Measurements from ENCODE around the gene ENOX1.

Gene ENOX1

GRCh38 chr13:43206838-43207237 is 579.9 kb downstream of the ENOX1 start:
- Histone ChIP-seq H3K9me3 (peaks cover 17% of the 10 kb centered on the region), H3K4me3 (no peak overlapping the region), H4K20me1 (no peaks in the 10 kb centered on the region), H3K9ac (no peak overlapping the region), H3K4me2 (no peak overlapping the region), H3K27ac (no peak overlapping the region), H3K4me1 (no peaks in the 10 kb centered on the region), H3K36me3 (no peaks in the 10 kb centered on the region), H3K27me3 (no peaks in the 10 kb centered on the region)
- TF ChIP-seq Cebpa-rat (IDR thresholded peaks at IDR 0.05): no peak

- no peak for TF ChIP-seq Cebpa-rat (IDR thresholded peaks at IDR 0.05)
- H3K27me3 ChIP-seq: no peaks in the 10 kb centered on the region
- no peak overlapping the region for H3K4me2 ChIP-seq
- no peaks in the 10 kb centered on the region for H3K36me3 ChIP-seq
- H3K4me3 ChIP-seq: no peak overlapping the region
- no peaks in the 10 kb centered on the region for H4K20me1 ChIP-seq
- no peak overlapping the region for H3K9ac ChIP-seq
- H3K9me3 ChIP-seq: peaks cover 22% of the 10 kb centered on the region
- no peaks in the 10 kb centered on the region for H3K4me1 ChIP-seq
- H3K27ac ChIP-seq: no peak overlapping the region
Measured at GRCh38 chr13:43205416-43205815, 581.4 kb downstream of the ENOX1 start.

GRCh38 chr13:43204591-43204990 is 582.2 kb downstream of the ENOX1 start:
- Histone ChIP-seq H4K20me1 (no peaks in the 10 kb centered on the region), H3K36me3 (no peaks in the 10 kb centered on the region)

GRCh38 chr13:43203781-43204180 is 583.0 kb downstream of the ENOX1 start:
- Histone ChIP-seq H3K27me3 (no peaks in the 10 kb centered on the region), H3K9me3 (peaks cover 22% of the 10 kb centered on the region), H3K4me2 (no peak overlapping the region), H3K36me3 (no peaks in the 10 kb centered on the region), H3K27ac (no peak overlapping the region), H3K9ac (no peak overlapping the region), H3K4me3 (no peak overlapping the region), H3K4me1 (no peaks in the 10 kb centered on the region), H4K20me1 (no peaks in the 10 kb centered on the region)
- no peak for TF ChIP-seq Cebpa-rat (IDR thresholded peaks at IDR 0.05)

More at GRCh38 chr13:43204591-43204990, 582.2 kb downstream of the ENOX1 start:
- Histone ChIP-seq H3K4me2 (no peak overlapping the region), H3K4me1 (no peaks in the 10 kb centered on the region), H3K9me3 (peaks cover 22% of the 10 kb centered on the region), H3K4me3 (no peak overlapping the region), H3K27ac (no peak overlapping the region), H3K9ac (no peak overlapping the region), H3K27me3 (no peaks in the 10 kb centered on the region)
- TF ChIP-seq Cebpa-rat (IDR thresholded peaks at IDR 0.05): no peak

- H3K27me3 ChIP-seq: no peaks in the 10 kb centered on the region
Measured at GRCh38 chr13:43200736-43201135, 586.0 kb downstream of the ENOX1 start.

GRCh38 chr13:43200307-43200706 is 586.5 kb downstream of the ENOX1 start:
- Histone ChIP-seq H3K4me2 (no peak overlapping the region), H3K4me1 (no peaks in the 10 kb centered on the region), H3K4me3 (no peak overlapping the region), H3K9me3 (peaks cover 22% of the 10 kb centered on the region), H4K20me1 (no peaks in the 10 kb centered on the region), H3K27ac (no peak overlapping the region), H3K27me3 (no peaks in the 10 kb centered on the region), H3K36me3 (no peaks in the 10 kb centered on the region), H3K9ac (no peak overlapping the region)
- no peak for TF ChIP-seq Cebpa-rat (IDR thresholded peaks at IDR 0.05)

More at GRCh38 chr13:43200736-43201135, 586.0 kb downstream of the ENOX1 start:
- Histone ChIP-seq H3K4me1 (no peaks in the 10 kb centered on the region), H3K36me3 (no peaks in the 10 kb centered on the region), H3K9ac (no peak overlapping the region), H3K9me3 (peaks cover 22% of the 10 kb centered on the region), H3K4me3 (no peak overlapping the region), H4K20me1 (no peaks in the 10 kb centered on the region), H3K4me2 (no peak overlapping the region), H3K27ac (no peak overlapping the region)
- TF ChIP-seq Cebpa-rat (IDR thresholded peaks at IDR 0.05): no peak

GRCh38 chr13:43196750-43197370 is 589.9 kb downstream of the ENOX1 start:
- H3K4me2 ChIP-seq: no peak overlapping the region
- no peaks in the 10 kb centered on the region for H3K4me1 ChIP-seq
- H4K20me1 ChIP-seq: no peaks in the 10 kb centered on the region
- no peaks in the 10 kb centered on the region for H3K36me3 ChIP-seq
- H3K27ac ChIP-seq: no peak overlapping the region
- no peak overlapping the region for H3K9ac ChIP-seq
- H3K4me3 ChIP-seq: no peak overlapping the region
- peaks cover 5% of the 10 kb centered on the region; the same call in 1 of the 2 replicates for H3K9me3 ChIP-seq
- TF ChIP-seq Cebpa-rat (IDR thresholded peaks at IDR 0.05): no peak
- H3K27me3 ChIP-seq: no peaks in the 10 kb centered on the region

- H4K20me1 ChIP-seq: no peaks in the 10 kb centered on the region
- no peaks in the 10 kb centered on the region for H3K27me3 ChIP-seq
- no peak overlapping the region for H3K9ac ChIP-seq
- TF ChIP-seq Cebpa-rat (IDR thresholded peaks at IDR 0.05): no peak
- H3K4me3 ChIP-seq: no peak overlapping the region
- H3K4me1 ChIP-seq: no peaks in the 10 kb centered on the region
- no peak overlapping the region for H3K4me2 ChIP-seq
- H3K9me3 ChIP-seq: no peaks in the 10 kb centered on the region
- H3K36me3 ChIP-seq: no peaks in the 10 kb centered on the region
- no peak overlapping the region for H3K27ac ChIP-seq
Measured at GRCh38 chr13:43196086-43196621, 590.6 kb downstream of the ENOX1 start.

- TF ChIP-seq Cebpa-rat (IDR thresholded peaks at IDR 0.05): no peak
- Histone ChIP-seq H3K9ac (no peak overlapping the region), H3K4me1 (no peaks in the 10 kb centered on the region)
Measured at GRCh38 chr13:43195551-43195950, 591.2 kb downstream of the ENOX1 start.

GRCh38 chr13:43195112-43195511 is 591.7 kb downstream of the ENOX1 start:
- H4K20me1 ChIP-seq: no peaks in the 10 kb centered on the region
- no peak overlapping the region for H3K4me3 ChIP-seq
- no peaks in the 10 kb centered on the region for H3K36me3 ChIP-seq
- H3K9ac ChIP-seq: no peak overlapping the region
- no peak overlapping the region for H3K27ac ChIP-seq
- H3K27me3 ChIP-seq: no peaks in the 10 kb centered on the region
- H3K4me2 ChIP-seq: no peak overlapping the region
- TF ChIP-seq Cebpa-rat (IDR thresholded peaks at IDR 0.05): no peak
- H3K4me1 ChIP-seq: no peaks in the 10 kb centered on the region
- no peaks in the 10 kb centered on the region for H3K9me3 ChIP-seq

More at GRCh38 chr13:43195551-43195950, 591.2 kb downstream of the ENOX1 start:
- no peak overlapping the region for H3K4me3 ChIP-seq
- no peak overlapping the region for H3K4me2 ChIP-seq
- H4K20me1 ChIP-seq: no peaks in the 10 kb centered on the region
- no peaks in the 10 kb centered on the region for H3K36me3 ChIP-seq
- no peak overlapping the region for H3K27ac ChIP-seq
- H3K9me3 ChIP-seq: no peaks in the 10 kb centered on the region
- no peaks in the 10 kb centered on the region for H3K27me3 ChIP-seq
